Kidney tubule cell (primary cell): ENCODE data around the gene DDX49.

Experiments used
- DNase-seq: peaks from one replicate; pipeline ENCODE4 v3.0.0-alpha.2; 2018; ENCODE audit warnings: low spot score

DDX49 gene

GRCh38 chr19:18975869-18976268 is 56.4 kb downstream of the DDX49 start:
- no peak for DNase-seq
